Muscle of arm (tissue), 14 donors: ENCODE measurements around the gene CLECL1. TPM values are rescaled to one million over a fixed set of nuclear protein-coding genes. Genes with fewer than 3 reads are reported as not detected.

ENCODE experiments used
- DNase-seq: peaks from one replicate; pipeline ENCODE4 v3.0.0-alpha.2; 2013
- long read RNA-seq, 11 donors: transcript quantifications; one replicate each; lab custom pipeline, GENCODE V29; 2026
- polyA plus RNA-seq, 12 donors: library from polyadenylated mRNA; unstranded; fragments of 120-200 nt; gene quantifications; one replicate each; pipeline ENCODE4 v1.2.1, GENCODE V29; 2013; ENCODE audit not compliant: insufficient read length in 12 of 12

CLECL1 gene
- under 1 TPM in 2 of 12 donors, not detected in 10; 0.21 to 0.91 TPM for polyA plus RNA-seq
- long read RNA-seq, donor 1, result 0 reads
- long read RNA-seq, donor 2, result 0 reads
- long read RNA-seq, donor 3, result 0 reads
- long read RNA-seq, donor 4, result 0 reads
- long read RNA-seq, donor 5, result 0 reads
- long read RNA-seq, donor 6, result 0 reads
- long read RNA-seq, donor 7, result 0 reads
- long read RNA-seq, donor 8, partial matches to known transcripts, result 9 of 9 reads
- long read RNA-seq, donor 8, other reads (novel, unspliced or antisense), result 0 of 9 reads
- long read RNA-seq, donor 9, result 0 reads
- long read RNA-seq, donor 10, result 0 reads
- long read RNA-seq, donor 11, result 0 reads

DNA sequence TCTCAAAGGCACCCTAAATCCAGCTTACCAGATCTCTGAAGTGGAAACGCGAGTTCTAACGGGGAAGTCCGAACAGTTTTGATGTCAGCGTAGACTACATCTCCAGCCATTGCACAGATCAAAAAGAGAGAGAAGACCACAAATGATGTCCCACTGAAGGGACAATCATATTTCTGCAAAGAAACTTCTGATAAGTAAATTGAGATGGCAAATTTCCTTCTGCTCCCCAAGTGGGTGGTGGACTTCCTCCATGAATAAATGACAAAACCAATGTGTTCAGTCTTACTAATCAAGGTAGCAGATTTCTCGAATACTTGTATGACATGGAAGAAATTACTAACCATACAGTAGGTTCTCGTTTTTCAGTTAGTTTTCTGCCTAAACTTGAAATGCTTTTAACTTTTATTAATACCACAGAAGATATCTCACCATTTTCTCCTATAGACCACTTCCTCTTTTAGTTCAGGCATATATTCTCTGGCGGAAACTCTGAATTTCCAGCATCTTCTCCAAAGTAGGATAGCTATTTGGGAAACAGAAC lies at the start of gene CLECL1:
Gene CLECL1, minus strand, starts transcription at position 177 of the 541 bp plus-strand sequence.
- no peak for DNase-seq

DNA sequence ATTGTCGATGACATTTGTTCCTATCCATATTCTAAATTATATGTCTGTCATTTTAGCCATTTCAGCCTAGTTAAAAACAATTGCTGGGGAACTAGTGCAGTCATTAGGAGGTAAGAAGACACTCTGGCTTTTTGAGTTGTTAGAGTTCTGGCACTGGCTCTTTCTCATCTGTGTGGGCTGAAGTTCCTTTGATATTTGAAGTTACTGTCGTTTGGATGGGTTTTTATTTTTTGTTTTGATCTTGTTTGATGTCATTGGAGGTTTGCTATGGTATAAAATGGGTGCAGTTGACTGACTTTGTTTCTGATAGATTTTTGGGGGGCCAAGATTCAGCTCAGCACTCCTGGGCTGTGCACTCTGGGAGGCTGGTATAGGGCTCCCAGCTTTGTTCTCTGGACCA lies 48.5 kb upstream of the CLECL1 start:
- no peak for DNase-seq

DNA sequence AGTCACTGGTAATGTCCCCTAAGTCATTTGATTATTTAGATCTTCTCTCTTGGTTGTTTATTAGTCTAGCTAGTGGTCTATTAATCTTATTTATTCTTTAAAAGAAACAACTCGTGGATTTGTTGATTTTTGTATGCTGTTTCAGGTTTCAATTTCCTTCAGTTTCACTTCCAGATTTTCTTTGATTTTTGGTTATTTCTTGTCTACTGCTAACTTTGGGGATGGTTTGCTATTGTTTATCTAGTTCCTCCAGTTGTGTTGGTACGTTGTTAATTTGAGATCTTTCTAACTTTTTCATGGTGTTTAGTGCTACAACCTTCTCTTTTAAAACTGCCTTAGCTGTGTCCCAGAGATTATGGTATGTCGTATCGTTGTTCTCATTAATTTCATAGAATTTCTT lies 46.3 kb upstream of the CLECL1 start:
- DNase-seq, result no peak

DNA sequence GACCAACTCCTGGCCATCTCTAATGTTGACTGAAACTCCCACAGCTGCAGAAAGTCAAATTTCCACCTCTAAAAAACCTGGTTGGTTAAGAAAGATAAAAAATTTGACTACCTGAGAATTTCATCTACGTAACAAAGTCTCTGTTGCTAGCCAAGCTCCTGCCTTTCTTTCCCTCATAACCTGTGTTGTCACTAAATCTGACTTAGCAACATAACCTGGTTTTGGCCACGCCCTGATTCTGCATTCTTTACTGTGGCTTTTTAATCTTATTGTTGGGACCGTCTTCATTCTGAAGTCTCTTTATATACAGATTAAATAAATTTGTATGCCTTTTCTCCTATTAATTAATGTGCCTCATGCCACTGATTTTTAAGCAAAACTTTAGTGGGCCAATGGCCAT lies 43.9 kb upstream of the CLECL1 start:
- DNase-seq, result no peak

DNA sequence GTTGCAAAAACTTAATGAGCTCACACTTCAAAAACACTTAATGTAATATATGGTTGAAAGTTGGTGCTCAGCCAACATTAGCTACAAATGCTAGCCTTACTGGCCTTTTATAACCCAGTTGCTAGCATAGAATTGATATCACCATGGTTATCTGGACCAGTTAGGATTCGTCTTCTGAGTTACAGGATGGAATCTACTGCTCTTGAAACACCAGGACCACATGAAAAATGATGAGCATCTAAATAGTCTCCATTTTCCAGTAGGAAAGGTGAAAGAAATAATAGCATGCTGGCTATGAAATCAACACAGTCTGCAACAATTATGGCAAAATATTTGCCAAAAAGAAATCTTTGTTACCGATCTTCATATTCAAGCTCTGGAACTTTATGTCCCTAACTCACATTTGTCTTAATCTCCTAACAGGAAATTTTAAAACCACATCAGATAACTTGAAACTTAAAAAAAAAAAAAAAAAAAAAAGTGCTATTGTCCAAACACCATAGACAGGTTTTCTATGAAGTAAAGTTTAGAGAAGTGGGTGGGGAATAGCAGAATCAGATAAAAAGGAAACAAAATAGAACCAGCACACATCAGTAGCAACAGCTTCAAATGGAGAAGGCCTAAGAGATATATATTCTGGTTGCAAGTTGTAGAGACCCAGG lies 40.5 kb upstream of the CLECL1 start:
- no peak for DNase-seq

DNA sequence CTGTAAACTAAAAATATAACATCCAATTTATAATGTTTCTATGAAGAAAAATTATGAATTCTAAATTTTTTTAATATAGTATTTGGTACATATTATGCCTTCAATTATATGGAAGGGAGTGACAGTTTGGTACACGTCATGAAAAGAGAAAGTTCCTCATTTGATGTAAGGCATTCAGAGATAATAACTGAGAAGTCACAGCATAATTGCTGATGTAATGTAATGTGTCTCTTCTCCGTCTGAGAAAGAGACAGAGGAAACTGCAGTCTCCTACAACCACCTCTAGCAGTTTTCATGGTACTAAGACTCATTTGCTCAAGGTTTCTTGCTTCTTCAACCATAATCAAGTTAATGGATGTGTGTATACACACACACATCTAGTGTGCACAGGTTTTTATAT lies 30.1 kb upstream of the CLECL1 start:
- DNase-seq, result no peak

DNA sequence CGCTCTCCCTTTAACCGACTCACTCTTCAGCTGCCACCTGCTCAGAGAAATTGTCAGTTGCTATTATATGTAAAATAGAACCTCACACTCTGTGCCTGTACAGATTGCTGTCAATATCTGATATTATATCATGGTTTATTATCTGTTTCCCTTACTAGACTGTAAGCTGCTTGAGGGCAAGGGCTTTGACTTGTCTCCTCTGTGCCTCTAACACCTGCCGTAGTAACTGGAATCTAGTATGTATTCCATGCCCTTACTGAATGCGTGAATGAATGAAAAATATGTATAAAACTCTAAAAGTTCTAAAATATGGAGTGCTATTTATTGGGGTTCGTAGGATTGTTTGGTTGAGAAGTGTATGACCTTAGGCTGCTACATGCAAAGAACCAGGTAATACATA lies 29.5 kb upstream of the CLECL1 start:
- DNase-seq, result no peak

DNA sequence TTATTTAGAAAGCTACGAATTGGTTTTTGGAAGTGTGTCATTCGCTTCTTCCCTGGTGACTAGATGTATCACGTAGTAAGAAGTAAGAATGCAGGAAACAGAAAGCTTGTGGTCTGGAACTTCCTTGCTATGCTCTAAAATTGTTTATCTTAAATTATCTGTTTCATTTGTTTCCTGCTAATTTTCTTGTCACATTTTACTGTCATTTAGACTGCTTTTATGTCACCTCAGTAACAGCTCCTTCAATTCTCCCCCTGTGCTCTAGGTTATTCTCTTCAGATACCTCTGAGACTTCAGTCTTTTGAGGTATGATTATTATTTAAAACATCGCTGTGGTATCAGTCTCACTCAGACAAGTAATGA lies 28.5 kb upstream of the CLECL1 start:
- no peak for DNase-seq

DNA sequence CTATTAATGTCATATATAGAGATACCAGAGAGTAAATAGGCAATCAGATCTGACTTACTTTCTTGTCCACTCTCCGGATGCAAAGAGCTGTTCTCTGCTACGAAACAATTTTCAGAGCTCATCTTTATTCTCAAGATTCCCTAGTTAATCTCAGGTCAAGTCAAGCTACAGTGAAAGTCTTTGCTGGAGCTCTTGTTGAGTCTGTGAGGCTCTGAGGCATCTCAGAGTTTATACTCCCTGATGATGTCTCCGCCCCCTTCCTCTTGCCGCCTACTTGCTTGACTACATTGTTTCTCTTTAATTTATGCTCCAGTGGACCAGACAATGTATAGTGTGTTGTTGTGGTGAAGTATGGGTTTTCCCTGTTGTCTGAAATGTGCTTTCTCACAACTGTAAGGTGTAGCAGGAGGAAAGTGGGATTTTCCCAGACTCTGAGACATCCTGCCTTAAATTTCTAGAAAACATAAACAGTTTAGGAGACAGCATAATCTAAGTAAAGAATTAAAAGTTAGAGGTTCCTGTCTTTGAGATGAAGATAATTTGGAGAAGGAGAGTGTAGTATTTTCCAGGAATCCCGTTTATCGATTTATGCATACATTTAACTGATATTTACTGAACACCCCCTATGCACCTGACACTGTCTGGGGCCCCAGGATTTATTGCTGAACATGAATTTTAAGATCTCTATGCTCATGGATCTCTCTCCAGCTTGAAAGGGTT lies 28.0 kb upstream of the CLECL1 start, which contains the start of gene CD69:
Gene CD69, minus strand, starts transcription at position 203 of the 720 bp plus-strand sequence. Its CDS starts 81 bp downstream, at position 122.
- DNase-seq, result no peak

DNA sequence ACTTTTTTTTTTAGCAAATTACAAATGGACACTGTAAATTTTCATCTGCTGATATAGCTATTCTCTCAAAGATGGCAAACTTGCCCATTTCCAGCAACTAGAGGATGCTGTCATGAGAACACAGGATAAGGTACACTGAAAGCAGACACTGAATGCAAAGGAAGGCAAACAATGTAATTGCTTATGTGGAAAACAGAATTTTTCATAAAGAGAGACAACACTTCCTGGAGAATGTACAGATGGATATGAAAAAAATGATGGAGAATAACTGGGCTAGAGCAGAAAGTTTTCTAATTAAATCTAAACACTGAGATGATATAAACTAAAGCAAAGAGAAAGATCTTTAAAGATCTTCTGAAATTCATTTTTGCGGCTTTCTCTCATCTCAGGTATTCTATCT lies 27.2 kb upstream of the CLECL1 start:
- no peak for DNase-seq

DNA sequence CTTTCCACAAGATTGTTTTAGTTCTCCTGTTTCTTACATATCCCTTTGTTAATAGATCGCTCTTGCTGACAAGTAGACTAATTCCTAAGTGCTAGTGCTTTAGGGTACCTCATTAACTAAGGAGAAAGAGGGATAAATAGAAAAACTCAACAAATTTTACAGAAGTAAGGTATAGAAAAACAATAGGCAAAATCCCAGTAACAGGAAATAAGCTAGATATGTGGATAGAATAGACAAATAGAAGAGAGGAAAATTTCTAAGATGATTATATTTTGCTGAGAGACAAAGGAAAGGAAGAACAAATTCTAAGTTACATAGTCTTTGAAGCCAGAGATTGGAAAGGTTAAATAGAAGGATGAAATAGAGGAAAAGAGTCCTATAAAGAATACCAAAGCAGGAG lies 26.8 kb upstream of the CLECL1 start:
- DNase-seq, result no peak

DNA sequence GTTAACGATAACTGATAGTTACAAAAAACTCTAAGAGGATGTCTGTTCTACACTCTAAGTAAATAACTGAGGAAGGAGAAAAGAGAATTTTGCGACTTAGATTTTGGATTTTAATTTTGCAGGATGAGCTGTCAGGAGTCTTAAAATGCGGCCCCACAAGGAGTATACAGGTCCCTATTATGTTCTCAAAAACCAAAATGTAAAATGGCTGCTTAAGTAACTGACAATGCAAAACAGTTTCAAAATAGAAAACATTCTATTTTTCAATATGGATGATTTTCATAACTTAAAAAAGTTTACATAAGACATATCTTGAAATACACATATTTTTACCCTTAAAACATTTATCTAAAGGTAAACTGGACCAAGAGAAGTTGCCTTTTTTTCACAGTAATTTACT lies 25.2 kb upstream of the CLECL1 start:
- DNase-seq, result no peak

DNA sequence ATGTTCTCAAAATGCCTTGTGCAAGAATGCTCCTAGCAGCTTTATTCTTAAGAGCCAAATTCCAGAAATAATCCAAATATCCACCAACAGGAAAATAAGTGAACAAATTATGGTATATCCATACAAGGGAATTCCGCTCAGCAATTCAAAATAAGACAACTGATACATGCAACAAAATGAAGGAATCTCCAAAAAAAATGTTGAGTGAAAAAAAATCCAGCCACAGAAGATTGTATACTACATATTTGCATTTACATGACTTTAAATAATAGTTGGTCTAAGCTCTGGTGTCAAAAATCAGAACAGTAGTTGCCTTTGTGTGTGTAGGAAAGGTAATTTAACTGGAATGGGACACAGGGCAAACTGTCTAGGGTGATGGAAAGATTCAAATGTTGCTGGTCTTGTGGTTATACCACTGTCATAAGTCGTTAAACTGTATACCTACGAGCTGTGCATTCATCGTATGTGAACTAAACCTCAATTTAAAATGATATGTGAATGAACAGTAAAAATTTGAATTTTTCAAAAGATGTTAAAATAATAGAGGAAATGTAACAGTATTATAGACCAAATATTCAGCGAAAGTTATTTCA lies 24.6 kb upstream of the CLECL1 start:
- DNase-seq, result no peak

DNA sequence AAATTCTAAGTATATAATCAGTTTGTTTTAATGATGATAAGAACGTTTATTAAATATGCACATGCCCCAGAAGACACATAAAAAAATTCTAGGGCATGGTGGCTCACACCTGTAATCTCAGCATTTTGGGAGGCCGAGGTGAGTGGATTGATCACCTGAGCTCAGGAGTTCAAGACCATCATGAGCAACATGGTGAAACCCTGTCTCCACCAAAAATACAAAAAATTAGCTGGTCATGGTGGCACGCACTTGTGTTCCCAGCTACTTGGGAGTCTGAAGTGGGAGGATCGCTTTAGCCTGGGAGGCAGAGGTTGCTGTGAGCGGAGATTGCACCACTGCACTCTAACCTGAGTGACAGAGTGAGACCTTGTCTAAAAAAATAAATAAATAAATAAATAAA lies 23.8 kb upstream of the CLECL1 start:
- DNase-seq, result no peak

DNA sequence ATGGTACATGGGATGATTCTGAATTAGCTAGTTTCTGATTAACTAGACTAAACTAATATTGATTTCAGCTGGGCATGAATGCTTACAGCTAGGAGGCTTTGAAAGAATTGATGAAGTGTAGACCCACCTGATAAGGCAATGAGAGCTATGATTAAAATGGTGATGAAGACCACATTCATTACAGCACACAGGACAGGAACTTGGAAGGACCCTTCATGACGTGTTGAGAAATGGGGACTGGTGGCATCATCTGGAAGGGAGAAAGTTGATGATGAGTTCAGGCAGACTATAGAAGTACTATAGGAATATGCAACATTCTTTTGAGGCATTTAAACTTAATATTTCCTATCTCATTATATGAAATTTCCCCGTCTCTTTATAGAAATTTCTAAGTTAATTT lies 23.3 kb upstream of the CLECL1 start:
- DNase-seq, result no peak

DNA sequence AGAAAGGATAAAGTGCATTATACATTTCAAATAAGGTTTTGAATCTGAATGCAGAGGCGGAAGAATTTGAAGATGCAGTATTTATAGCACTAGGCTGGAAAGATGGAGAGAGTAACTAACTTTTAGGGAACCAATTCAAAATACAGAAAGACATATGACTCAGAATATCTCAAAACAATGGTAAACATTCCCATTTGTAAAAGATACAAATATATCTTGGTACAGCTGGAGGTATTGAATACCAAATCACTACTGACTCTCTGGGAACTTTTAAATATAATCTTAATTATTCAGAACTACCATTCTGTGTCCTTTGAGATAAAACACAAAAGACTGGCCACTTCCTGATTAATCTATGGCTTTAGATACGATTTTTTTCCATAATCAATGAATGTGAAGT lies 22.7 kb upstream of the CLECL1 start:
- no peak for DNase-seq

DNA sequence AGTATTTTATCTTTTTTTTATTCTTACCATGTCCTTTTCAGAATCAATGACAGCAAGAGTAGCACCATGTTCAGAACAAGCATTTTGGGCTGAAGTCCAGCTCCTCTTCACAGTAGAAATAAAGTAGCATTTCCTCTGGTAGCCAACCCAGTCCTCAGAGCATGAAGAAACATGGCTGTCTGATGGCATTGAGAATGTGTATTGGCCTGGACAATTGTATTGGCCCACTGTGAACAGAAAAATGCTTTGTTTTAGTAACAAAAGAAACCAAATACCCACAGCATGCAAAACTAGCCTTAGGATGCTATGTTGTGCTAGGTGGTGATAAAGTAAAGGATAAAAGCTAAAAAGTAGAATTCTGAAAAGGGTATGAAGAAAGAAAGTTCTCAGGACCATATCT lies 22.1 kb upstream of the CLECL1 start:
- DNase-seq, result no peak

DNA sequence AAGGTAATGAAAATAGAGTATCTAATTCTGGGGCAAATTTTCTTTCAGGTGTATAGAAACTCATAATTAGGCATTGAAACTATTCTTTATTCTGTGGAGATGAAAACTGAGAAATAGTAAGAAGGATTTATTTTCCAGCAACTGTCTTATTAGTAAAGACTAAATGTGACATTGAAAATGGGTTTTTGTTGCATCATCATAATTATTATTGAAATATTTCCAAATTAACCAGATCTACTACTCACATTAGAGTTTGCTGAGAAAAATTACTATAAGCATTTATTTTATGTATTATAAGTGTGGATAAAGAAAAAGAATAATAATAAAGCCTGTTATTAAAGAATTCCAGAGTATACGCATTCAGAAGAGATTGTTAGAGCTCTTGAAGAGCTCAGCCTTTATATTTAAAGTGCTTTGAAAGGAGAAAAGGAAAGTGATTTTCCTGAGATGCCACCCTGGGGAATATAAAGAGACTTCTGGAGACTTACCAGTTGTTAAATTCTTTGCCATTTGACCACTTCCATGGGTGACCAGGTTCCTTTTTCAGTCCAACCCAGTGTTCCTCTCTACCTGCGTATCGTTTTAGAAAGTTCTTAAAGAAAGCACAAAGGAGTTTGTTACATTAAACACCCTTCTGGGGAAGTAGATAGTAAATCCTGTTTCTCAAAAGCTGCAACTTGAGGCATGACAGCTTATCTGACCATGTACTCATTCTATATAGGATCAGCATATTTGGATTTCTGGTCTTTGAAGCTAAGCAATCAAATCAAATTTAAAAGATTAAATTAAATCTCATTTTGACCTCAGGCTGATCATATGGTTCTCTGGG lies 21.4 kb upstream of the CLECL1 start:
- DNase-seq, result no peak

DNA sequence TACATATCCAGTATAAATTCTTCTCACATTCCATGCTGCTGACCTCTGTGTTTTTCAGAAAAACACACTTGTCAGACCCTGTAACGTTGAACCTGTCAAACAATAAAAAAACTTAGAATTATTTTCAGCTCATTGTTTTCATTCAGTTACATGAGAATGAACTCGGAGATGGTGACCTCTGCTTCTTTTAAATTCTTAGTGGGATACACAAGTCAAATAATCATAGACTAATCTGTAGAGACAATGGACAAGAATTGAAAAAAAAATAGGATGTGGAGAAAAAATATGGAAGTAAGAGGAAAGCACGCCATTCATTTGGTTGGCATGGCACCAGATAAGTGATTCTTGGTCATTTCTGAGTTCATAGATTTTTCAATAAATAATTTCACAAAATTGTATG lies 20.6 kb upstream of the CLECL1 start:
- no peak for DNase-seq

DNA sequence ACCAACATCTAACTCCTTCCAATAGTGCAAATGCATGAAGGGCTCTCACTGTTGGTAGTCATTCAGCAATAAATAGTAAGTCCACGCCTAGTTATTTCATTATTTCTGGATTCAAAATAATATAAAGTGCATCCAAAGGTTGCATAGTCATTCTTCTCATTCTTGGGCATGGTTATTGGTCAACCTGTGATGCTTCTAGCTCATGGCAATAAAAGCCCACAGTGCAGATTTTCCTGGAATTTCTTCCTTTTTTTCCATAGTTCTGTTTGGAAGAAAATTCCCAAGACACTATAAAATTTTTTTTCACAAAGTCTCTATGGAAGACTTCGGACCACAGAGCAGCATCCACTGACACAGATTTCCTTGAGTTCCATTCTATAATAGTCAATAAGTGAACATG lies 20.2 kb upstream of the CLECL1 start:
- DNase-seq, result no peak

DNA sequence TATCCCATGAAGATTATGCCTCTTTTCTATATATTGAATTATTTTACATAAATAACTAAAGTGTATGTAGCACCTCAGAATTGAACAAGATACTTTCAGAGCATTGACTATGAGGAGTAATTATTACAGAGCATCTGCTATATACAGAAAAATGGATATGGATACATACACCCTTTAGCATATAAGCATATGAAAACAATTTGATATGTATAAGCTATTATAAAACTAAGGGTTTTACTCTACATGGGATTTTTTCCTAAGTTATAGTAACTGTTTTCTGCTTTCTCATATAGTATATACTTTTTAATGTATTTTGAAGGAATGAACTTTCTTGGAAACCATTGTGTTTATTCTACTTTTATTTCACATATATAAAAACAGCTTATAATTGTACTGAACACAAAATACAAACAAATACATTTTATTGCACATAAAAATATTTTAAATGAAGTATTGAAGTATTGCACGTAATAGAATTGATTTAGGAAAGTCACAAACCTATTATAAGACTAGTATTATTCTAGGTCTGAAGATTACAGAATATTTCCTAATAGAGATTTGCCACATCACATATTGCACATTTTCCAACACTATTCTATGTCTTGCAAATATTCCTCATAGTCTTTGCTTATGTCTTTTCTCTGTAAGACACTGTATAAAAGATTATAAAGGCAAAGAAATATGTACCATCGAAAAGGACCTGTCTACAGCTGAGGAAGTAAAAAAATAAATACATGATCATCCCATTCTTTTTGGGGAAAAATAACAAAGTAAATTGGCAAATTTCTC lies 19.4 kb upstream of the CLECL1 start:
- DNase-seq, result no peak
